ENCODE results near the gene GLS.
A peak's percentile ranks its signal among the peaks of the same experiment; 100 is the strongest.
"Not testable (repeated sequence)": the region's sequence is repeated elsewhere in the genome, so short reads cannot be mapped to it uniquely, and the experiment has no call there.

Gene GLS

GRCh38 chr2:190935054-190935453 is 54.4 kb downstream of the GLS start:
- DNase-seq, result no peak

GRCh38 chr2:190938771-190939335 is 58.2 kb downstream of the GLS start:
- no peak for DNase-seq

GRCh38 chr2:190940454-190940853 is 59.8 kb downstream of the GLS start:
- no peak for DNase-seq

- no peak for DNase-seq
These were observed 61.0 kb downstream of the GLS start for GRCh38 chr2:190941571-190941970.

GRCh38 chr2:190942697-190943096 is 62.1 kb downstream of the GLS start:
- DNase-seq, result no peak

- DNase-seq, result no peak
These were observed 63.1 kb downstream of the GLS start for GRCh38 chr2:190943706-190944105.

GRCh38 chr2:190947141-190947540 is 66.5 kb downstream of the GLS start:
- peak; percentile 48 for DNase-seq

GRCh38 chr2:190947711-190948251 is 67.2 kb downstream of the GLS start:
- peak; percentile 71 for DNase-seq

GRCh38 chr2:190948671-190949070 is 68.0 kb downstream of the GLS start:
- DNase-seq, result no peak

GRCh38 chr2:190950566-190950991 is 70.0 kb downstream of the GLS start:
- DNase-seq, result no peak

- no peak for DNase-seq
These were observed 72.6 kb downstream of the GLS start for GRCh38 chr2:190953257-190953656.

- DNase-seq, result no peak
These were observed 79.5 kb downstream of the GLS start for GRCh38 chr2:190959911-190960788.

GRCh38 chr2:190961117-190961516 is 80.5 kb downstream of the GLS start:
- not testable (repeated sequence) for DNase-seq

- no peak for DNase-seq
These were observed 81.4 kb downstream of the GLS start for GRCh38 chr2:190961918-190962487.

- no peak for DNase-seq
These were observed 82.5 kb downstream of the GLS start for GRCh38 chr2:190963088-190963487.

GRCh38 chr2:190964170-190964795 is 83.7 kb downstream of the GLS start:
- DNase-seq, result no peak

- DNase-seq, result no peak
These were observed 85.1 kb downstream of the GLS start for GRCh38 chr2:190965580-190966222.

GRCh38 chr2:190968522-190968921 is 87.9 kb downstream of the GLS start:
- DNase-seq, result no peak

GRCh38 chr2:190970160-190970559 is 89.5 kb downstream of the GLS start:
- DNase-seq, result no peak

- no peak for DNase-seq
These were observed 90.4 kb downstream of the GLS start for GRCh38 chr2:190970873-190971506.

GRCh38 chr2:190972213-190972612 is 91.6 kb downstream of the GLS start:
- DNase-seq, result no peak

- no peak for DNase-seq
These were observed 92.2 kb downstream of the GLS start for GRCh38 chr2:190972846-190973245.
